Posterior vena cava (tissue), 2 donors: ENCODE data around the gene ZNF750. TPM values are rescaled to one million over a fixed set of nuclear protein-coding genes. Genes with fewer than 3 reads are reported as not detected.

Source experiments
- DNase-seq: peaks from one replicate; pipeline ENCODE4 v3.0.0-alpha.2; 2020; ENCODE audit warnings: low spot score
- intact Hi-C, 2 donors: fragments of 100-400 bp; cut with DNase I; formaldehyde crosslinking; loops; one replicate each; pipeline versions ENCODE4 v1.14.1 to v1.14.2; 2022 to 2023
- long read RNA-seq, 2 donors: library from polyadenylated mRNA; unstranded; transcript quantifications; one replicate each; pipeline ENCODE4 v2.0.0, GENCODE V29; 2020 to 2021
- total RNA-seq, 2 donors: library from RNA; stranded (reverse); fragmentation: NEBNext Ultra II Directional; extraction: Animal tissue kit (Norgen Biotek cat#: 25700); gene quantifications; one replicate each; pipeline ENCODE4 v1.2.1, GENCODE V29; 2021
- donor health status: DM: yes; HTN: yes; CAD: no.
- donor health status: DM: yes; HTN: yes; CAD: no.

The ZNF750 gene
- total RNA-seq: not detected
- long read RNA-seq, donor 1: 0 reads
- long read RNA-seq, donor 2: 0 reads

DNA sequence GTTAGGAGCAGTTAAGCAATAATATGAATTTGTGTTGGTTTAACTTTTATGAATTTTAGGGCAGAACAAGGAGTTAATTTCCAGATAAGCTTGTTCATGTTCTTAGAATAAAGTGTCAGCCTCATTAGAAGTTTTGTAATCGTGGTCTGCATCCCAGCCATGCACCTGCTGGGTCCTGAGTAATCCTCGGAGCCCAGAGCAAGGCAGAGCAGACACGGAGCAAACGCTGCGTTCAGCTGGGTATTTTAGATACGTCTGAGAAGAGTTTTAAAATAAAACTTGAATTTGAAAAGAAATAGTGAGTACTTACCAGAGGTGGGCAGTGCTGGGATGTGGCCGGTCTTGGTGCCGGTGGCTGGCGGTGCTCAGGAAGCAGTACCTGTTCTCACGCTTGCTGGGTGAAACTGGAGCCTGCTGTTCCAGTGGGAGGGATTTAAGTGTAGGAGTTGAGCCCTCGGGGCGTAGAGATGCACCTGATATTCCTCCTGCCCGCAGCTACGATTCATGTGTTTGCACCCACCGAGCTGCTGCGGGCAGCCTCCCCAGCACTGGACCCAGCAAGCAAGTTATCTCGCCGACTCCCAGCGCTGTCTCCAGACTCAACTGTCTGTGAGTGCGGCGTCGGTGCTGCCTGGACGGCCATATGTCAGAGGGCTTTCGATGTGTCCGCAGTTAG is at the start of gene ZNF750:
ZNF750 (minus strand) TSS at position 406 of the 676 bp plus-strand sequence. CDS start 7,568 bp downstream, outside the sequence.
- intact Hi-C loops: loop anchor here in 1 of 2 donors (1.0 to 5.0 kb wide), 2 partner anchors 15 to 1807 kb away; no protein-coding TSS in a partner anchor
- peak; percentile 34 for DNase-seq

DNA sequence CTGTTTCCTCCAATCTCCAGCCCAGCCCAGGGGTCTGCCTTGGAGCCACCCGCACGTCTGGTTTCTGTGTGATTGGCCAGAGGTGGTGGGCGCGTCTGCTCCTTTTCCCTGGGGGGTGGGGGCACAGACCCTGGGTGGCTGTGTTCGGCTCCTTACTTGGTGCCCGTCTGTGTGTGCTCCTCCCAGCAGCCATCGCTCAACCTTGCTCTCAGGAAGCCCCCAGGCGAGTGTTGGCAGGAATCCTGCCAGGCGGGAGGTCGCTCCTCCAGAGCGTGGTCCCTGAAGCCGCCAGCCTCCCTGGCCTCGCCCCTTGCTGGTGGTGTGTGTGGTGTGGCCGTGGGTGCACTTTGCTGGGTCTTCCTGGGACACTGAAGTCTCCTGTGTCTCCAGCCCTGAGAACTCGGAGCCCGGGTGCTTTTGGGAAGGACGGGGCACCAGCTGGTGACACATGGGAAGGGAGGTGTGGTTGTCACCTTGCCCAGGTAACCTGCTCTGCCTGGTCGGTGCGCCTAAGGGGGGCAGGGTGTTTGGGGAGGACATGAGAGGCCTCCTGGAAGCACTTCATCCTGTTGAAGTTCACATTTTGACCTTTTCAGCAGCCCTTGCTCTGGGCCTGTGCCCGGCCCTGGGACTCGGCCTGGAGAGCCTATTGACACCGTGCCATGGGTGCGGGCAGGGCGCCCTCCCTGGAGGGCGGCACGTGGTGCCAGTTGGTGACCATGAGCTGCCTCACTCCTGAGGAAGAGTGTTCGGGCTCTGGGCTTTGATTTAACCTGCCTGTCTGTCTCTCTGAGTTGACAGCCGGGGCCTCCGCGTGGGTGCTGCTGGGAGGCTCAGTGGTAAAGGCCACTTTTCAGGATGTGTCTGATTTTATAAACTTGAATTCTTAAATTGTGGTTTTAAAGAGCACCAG is 49.0 kb upstream of the ZNF750 start:
- intact Hi-C loops: no loop called here
- no peak for DNase-seq

DNA sequence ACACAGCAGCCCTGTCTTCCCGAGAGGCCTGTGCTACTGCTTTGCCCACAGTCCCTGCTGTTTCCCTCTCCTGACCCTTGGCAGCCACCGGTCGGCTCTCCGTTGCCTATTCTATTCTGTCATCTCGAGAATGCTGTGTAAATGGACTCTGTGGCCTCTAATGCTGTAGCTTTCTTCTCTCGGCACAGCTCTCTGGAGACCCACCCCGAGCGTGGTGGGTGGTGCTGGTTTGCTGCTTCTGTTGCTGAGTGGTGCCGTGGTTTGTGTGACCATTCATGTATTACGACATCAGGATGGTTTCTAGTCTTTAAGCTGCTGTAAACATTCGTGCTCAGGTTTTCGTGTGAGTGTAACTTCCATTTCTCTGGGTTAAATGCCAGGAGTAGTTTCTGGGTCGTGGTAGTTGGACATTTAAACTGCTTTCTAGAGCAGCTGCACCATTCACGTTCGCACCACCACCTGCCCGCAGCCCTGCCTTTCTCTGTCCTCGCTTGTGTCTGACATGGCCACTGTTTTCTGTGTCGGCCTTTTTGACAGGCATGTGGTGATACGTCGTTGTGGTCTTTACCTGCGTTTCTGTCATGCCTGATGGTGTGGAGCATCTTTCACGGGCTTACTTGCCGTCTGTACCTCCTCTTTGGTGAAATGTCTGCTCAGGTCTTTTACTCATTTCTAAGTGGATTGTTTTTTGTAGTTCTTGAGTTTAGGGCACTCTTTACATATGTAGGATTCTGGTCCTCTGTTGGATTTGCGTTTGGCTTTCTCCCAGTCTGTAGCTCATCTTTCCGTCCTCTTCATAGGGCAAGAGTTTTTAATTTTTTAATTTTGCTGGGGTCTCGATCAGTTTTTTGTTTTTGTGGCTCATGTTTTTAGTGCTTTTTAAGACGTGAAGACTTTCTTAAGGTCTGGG is 47.7 kb upstream of the ZNF750 start:
- intact Hi-C loops: no loop called here
- DNase-seq: no peak

DNA sequence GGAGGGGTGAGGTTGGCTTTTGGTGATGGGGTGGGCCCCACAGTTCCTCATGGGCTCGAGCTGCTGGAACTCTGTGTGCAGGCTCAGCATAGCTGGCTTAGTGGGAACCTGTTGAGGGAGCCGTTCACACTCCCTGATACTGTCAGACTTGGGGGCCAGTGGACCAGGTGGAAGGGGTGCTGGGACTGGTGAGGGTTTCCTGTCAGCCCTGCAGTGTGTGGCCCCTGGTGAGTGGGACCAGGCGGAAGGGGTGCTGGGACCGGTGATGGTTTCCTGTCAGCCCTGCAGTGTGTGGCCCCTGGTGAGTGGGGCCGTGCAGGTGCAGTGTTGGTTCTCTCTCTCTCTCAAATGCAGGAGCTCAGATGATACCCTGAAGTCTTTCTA is 45.1 kb upstream of the ZNF750 start:
- no peak for DNase-seq
- intact Hi-C loops: no loop called here

DNA sequence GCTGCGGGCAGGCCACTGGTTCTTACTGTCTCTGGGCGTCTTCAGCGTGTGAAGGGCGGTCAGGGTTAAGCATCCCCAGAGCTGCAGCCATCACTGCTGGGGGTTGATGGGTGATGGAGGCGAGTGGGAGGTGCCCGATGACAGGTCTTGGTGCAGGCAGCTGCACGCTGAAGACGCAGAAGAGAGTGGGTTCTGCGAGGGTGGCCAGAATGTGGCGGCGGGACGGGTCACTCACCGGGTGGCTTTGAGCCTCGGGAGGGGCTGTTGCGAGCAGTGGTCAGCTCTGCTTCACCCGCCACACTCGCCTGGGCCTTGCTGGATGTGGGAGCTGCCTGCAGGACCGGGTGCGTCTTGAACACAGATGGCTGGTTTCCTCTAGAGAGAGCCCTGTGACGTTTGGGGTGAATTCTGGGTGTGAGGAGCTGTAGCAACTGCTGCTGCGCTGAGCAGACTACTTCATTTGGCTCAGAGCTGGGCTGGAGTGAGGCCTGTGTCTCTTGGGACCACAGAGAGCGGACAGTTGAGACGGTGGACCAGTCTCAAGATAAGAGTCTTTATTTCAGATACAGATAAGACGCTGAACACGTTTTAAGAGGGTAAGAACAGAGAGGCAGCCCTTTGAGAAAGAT is 44.6 kb upstream of the ZNF750 start:
- intact Hi-C loops: no loop called here
- no peak for DNase-seq

DNA sequence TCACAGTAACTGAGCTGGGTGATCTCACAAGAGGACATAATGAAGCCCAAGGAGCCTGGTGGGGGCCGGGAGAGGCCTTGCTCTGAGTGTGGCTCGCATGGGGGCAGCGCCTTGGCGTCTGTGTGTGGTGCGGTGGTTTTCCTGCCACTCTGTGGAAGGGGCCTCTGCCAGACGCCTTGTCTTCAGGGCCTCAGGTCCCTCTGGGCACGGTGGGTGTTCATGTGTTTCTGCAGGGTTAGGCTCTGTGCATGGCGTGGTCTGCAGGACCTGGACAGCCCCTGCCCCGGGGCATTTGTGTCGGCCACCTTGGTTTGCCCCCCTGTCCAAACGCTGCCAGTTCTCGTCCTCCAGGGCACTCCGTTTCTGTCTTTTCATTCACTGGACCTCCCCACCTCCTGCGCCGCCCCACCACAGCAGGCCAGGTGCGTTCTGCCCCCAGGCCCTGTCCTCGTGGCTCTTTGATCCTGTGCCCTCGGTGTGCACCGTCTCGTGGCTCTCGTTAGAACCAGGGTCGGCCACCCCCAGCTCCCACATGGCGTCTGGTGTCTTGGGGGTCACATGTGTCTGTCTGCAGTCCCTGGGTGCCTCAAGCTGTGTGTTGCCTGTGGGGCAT is 43.7 kb upstream of the ZNF750 start:
- DNase-seq: no peak
- intact Hi-C loops: no loop called here

DNA sequence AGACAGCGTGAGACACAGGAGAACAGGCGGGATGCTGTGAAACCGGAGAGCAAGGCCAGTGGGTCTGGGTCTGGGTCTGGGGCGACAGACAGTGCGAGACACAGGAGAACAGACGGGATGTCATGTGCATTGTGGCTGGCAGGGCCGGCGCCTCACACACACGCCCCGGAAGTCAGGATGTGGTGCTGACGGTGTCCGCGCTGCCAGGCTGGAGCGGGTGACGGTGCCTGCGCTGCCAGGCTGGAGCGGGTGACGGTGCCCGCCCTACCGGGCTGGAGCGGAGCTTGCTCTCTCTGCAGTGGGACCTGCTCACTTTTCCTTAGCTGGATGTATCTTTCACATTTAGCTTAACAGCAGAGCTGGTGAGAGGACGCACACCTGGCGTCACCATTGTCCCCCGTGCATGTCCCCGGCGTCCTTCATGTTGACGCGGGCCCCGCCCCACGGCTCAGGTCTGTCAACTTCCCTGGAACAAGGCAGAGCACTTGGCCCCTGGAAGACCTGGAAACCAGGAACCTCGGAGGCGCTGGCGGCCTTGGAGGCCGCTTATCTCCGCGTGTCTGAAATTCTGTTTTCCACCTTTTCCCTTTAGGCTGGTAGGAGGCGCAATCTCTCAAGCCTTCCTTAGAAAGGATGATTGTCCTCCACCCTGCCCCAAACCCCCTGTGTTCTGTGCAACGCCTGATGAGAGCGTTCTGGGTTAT is 43.0 kb upstream of the ZNF750 start:
- intact Hi-C loops: no loop called here
- DNase-seq: no peak

DNA sequence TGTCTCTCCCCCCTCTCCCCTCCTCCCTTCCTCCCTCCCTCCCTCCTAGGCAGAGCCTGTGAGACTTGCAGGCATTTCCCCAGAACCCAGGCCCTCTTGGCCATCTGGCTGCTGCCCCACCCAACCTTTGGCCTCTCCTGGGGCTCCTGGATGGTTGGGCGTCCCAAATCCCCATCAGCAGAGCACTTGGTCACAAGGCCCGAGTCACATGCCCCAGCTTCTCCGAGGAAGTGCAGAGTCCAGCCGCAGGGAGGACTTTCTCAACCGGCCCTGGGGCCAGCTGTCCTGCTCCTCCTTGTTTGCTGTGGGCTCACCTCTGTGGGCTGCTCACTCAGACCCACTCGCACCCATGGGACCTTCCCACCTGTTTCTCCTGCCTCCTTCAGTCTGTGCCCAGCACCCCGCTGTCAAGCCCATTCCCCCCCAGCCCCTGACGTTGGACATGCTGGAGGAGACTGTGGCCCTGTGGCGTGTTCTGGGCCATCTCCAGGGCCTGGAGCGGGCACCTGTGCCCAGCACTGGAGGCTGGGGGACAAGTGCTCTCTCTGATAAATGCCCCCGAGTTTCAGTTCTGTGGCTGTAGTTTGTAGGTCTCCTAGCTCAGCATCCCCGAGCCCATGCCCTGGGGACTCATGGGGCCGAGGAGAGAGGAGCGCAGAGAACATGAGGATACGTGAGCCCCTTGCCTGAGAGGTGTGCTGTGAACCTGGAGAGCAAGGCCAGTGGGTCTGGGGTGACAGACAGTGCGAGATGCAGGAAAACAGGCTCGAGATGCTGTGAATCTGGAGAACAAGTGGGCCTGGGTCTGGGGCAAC is 42.3 kb upstream of the ZNF750 start:
- intact Hi-C loops: no loop called here
- DNase-seq: peak; percentile 90

DNA sequence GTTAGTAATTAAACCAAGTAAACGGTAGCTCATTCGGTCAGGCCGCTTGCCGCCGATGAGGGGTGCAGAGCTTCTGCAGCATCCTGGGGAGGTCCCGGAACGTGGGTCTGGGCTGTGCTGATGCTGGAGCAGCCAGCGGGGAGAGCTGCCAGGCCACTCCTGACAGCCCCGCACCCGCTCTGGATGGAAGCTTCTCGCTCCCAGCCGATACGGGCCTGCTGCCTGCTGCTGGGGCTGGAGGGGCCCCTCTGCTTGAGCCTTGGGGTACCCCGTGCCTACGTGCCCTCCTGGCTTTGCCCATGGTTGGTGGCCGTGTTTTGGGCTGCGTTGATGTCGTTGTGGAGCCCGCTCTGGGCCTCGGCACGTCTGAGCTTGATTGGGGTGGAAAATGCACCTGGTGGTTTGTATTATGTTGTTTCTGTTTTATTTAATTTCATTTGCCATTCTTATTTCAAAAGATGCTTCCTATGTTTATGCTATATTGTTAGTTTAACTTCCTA is 41.6 kb upstream of the ZNF750 start:
- intact Hi-C loops: no loop called here
- no peak for DNase-seq

DNA sequence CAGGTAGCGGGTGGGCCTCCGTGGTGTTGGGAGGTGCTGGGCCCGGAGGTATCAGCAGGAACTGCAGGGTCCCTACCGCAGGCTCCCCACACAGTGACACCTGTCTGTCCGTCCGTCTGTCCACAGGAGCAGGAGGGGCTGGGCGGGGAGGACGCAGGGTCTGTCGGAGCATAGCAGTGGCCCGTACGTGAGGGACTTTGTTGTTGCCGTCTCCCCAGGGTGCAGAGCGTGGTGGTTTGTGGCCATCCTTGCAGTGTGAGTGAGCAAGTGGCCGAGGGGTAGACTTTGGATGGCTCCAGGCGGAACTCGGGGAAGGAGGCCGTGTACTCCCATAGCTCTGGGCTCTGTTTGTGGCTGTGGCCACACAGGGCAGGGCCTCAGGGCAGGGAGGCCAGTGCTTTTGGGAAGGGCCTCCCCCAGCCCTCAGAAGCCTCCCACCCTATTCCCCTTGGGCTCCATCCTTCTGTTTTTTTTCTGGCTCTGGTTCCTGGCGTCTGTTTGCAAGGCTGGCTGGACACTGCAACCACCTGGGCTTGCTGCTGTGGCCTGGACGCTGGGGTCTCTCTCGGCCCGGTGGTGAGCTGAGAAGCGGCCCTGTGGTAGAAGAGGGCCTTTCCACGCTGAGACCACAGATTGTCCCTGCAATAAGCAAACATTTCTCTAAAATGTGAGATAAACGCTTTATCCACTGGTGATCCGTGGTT is 41.0 kb upstream of the ZNF750 start:
- intact Hi-C loops: no loop called here
- DNase-seq: peak; percentile 76

DNA sequence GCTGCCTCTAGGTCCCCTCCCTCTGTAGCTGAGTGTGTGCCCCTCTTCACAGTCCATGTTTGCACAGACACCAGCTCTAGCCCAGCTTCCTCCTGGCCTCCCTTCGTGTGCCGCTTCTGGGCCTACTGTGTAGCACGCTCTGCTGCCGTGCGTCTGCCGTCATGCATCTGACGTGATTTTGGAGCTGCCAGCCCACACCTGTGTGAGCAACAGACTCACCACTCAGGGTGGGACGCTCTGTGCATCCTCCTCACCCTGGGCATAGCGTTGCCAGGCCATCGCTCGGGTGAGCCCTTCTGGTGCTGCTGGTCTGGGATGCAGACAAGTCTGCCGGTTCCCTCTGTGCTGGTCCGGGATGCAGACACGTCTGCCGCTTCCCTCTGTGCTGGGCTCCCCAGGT is 39.4 kb upstream of the ZNF750 start:
- DNase-seq: peak; percentile 6
- intact Hi-C loops: loop anchor here in 1 of 2 donors (1.0 kb wide), 1 partner anchor 33 kb away; no protein-coding TSS in a partner anchor

DNA sequence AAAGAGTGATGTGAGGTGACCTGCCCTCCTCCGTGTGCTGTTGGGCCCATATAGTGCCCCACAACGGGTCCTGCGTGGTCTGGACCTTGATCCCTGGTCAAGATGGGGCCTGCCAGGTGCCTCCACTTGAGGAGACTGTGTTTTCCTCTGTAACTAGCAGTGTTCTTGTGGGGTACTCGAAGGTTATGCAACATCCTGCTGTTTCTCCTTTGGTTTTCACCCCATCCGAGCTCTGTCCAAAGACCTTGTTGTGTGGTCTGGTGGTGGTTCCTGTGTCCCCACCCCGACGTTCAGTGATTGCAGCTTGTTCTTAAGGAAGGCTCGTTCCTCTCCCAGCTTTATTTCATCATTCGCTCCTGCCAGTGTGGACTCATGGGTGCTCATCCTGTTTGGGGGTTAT is 38.7 kb upstream of the ZNF750 start:
- intact Hi-C loops: no loop called here
- peak; percentile 19 for DNase-seq

DNA sequence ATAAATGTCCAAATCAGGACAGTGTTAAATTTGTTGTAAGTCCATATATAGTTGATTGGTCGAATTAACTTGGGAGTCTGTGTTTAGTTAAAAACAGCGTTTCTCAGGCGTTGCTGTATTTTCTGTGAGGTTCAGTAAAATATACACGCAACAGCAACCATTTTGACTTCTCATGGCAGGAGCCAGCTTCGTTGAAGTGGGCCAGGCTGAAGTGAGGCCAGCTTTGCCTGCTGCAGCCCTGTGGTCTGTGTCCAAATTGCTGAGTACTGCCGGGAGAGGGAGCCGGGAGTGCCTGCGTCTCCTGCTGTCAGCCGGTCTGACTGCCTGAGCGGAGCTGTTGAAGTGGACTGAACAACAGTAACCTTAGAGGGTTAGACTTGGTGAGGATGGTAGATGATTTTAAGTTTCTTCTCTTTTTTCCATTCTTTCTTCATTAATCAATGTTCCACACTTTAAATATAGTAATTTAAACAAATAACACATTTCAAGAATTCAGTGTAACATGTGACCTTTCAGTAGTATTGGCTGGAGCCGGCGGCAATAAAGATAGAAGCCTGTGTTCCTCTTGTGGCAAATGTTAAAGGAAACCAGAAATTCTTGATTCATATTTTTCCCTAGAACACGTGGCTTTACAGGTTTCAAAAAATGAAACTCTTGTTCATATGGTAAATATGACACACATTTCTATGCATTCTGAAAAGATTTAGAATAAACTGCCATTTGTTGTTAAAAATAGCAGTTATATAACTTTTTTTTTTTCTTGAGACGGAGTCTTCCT is 37.0 kb upstream of the ZNF750 start:
- intact Hi-C loops: no loop called here
- DNase-seq: peak; percentile 91

DNA sequence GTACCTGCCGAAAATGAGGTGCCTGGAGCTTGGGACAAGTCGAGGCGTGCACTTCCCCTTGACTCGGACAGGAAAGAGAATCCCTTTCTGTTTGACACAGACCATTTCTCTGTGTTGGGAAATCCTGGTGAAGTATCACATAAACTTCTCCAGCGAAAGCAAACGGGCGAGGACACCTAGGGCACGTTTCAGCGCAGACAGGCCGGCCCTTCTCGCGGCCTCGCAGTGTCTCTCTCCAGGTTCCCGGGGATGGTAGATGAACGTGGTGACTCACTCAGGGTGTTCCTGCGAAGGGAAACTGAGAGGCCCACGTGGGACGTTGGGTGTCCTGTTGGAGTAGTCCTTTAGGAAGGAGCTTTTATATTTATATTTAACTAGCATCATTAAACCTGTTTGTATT is 36.3 kb upstream of the ZNF750 start:
- intact Hi-C loops: no loop called here

DNA sequence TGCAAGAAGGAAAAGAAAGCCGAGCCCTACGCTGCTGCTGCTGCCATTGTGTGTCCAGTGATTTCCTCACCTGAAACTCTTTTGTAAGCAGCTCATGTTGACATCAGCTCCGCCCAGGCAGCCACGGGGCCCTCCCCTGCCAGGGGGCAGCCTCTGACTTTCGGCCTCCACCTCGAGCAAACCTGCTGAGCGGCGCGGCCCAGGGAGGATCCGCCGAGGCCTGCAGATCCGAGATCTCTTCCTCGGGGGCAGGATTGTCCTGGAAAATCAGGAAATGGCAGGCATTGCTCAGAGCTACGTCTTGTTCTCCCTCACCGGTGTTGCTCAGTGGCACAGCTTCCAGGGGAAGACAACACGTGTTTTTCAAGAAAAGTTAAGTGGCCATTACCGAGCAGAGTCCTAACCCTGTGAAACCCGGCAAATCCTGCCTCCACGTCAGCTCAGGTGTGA is 35.6 kb upstream of the ZNF750 start:
- intact Hi-C loops: no loop called here
- DNase-seq: peak; percentile 82

More for the DNA sequence above, 36.3 kb upstream of the ZNF750 start:
- peak; percentile 78 for DNase-seq
